GM13977 (cell line): ENCODE measurements around the gene THY1.

Experiments
- DNase-seq: peaks from one replicate; pipeline ENCODE4 v3.0.0; 2012; ENCODE audit warnings: low spot score
- CTCF ChIP-seq: IDR thresholded peaks from 2 replicates; pipeline ENCODE4 v1.5.1; 2012; ENCODE audit warnings: mild to moderate bottlenecking, control low read depth; ENCODE audit not compliant: insufficient read depth; ENCODE audit errors: extremely low read depth, missing control alignments
- in situ Hi-C: fragments of 300-500 bp; cut with MboI; formaldehyde crosslinking; loops from one replicate; pipeline ENCODE4 v1.12.0; 2022; ENCODE audit warnings: low sequenced_read_pairs, low pct_unique_long_range_greater_than_20kb, mixed read lengths, inconsistent platforms; ENCODE audit not compliant: unreplicated experiment

Gene THY1

GRCh38 chr11:119422809-119423508 lies at the start of gene THY1:
TSS of gene THY1 (minus strand) at chr11:119423172. CDS start at chr11:119420905, 2,267 bp downstream.
- in situ Hi-C loops = no loop called here
- no peak for TF ChIP-seq CTCF

GRCh38 chr11:119472186-119472855 lies 49.3 kb upstream of the THY1 start:
- in situ Hi-C loops = loop anchor here (10.0 kb wide), 1 partner anchor 118 kb away; no protein-coding TSS in a partner anchor
- DNase-seq = no peak
- TF ChIP-seq CTCF = no peak

More at GRCh38 chr11:119422809-119423508, at the start of gene THY1:
- no peak for DNase-seq

- DNase-seq = no peak
- in situ Hi-C loops = loop anchor here (10.0 kb wide), 1 partner anchor 117 kb away; no protein-coding TSS in a partner anchor
- no peak for TF ChIP-seq CTCF
Observed at GRCh38 chr11:119471329-119471728, 48.4 kb upstream of the THY1 start.

GRCh38 chr11:119470317-119471291 lies 47.6 kb upstream of the THY1 start:
- in situ Hi-C loops = loop anchor here (10.0 kb wide), 1 partner anchor 116 kb away; no protein-coding TSS in a partner anchor
- DNase-seq = no peak
- TF ChIP-seq CTCF = no peak

GRCh38 chr11:119469506-119469905 lies 46.5 kb upstream of the THY1 start:
- in situ Hi-C loops = no loop called here
- TF ChIP-seq CTCF = no peak
- no peak for DNase-seq

GRCh38 chr11:119468511-119468910 lies 45.5 kb upstream of the THY1 start:
- no peak for TF ChIP-seq CTCF
- in situ Hi-C loops = no loop called here
- DNase-seq = no peak
